Chondrocyte (in vitro differentiated cells): ENCODE results near the gene BLTP2. TPM values are rescaled to one million over a fixed set of nuclear protein-coding genes. Genes with fewer than 3 reads are reported as not detected.
A peak's percentile ranks its signal among the peaks of the same experiment; 100 is the strongest.

Experiments
- DNase-seq: peaks from one replicate; pipeline ENCODE4 v3.0.0; 2021; ENCODE audit warnings: mixed read lengths, low spot score
- H3K27ac Mint-ChIP-seq: one replicate; pipeline ENCODE4 v1.8.0; 2021; ENCODE audit warnings: mild to moderate bottlenecking, moderate library complexity, mixed read lengths; ENCODE audit not compliant: unreplicated experiment
- H3K27me3 Mint-ChIP-seq: 2 replicates; pipeline ENCODE4 v1.8.0; 2021; ENCODE audit warnings: low read depth, mixed read lengths
- H3K36me3 Mint-ChIP-seq: 2 replicates; pipeline ENCODE4 v1.8.0; 2021; ENCODE audit warnings: low read depth, mixed read lengths
- H3K4me1 Mint-ChIP-seq: 2 replicates; pipeline ENCODE4 v1.8.0; 2021; ENCODE audit warnings: low read depth, mild to moderate bottlenecking, mixed read lengths
- H3K4me3 Mint-ChIP-seq: one replicate; pipeline ENCODE4 v1.8.0; 2021; ENCODE audit warnings: mild to moderate bottlenecking, moderate library complexity, mixed read lengths; ENCODE audit not compliant: unreplicated experiment
- H3K9me3 Mint-ChIP-seq: 2 replicates; pipeline ENCODE4 v1.8.0; 2021; ENCODE audit warnings: low read depth, mixed read lengths
- total RNA-seq: library from RNA; stranded (reverse); gene quantifications from 3 replicates; pipeline ENCODE4 v1.2.1, GENCODE V29; 2021
- TF ChIP-seq, protein P1 (sequence below): fragments of 200-600 bp; sonication (generic); IDR thresholded peaks from 2 replicates; pipeline ENCODE4 v1.5.0; 2021; ENCODE audit warnings: antibody characterized with exemption, mild to moderate bottlenecking, moderate library complexity

The BLTP2 gene
- total RNA-seq, 1 donor from 2014 or later, result 112 TPM

GRCh38 chr17:28648698-28649097 lies 3.7 kb upstream of the BLTP2 start:
- H3K4me3 Mint-ChIP-seq, result no peak overlapping the region
- peaks cover 11% of the 10 kb centered on the region for H3K36me3 Mint-ChIP-seq
- no peak for DNase-seq
- H3K4me1 Mint-ChIP-seq, result peaks cover 24% of the 10 kb centered on the region
- no peak overlapping the region for H3K27ac Mint-ChIP-seq
- TF ChIP-seq, protein P1, sequence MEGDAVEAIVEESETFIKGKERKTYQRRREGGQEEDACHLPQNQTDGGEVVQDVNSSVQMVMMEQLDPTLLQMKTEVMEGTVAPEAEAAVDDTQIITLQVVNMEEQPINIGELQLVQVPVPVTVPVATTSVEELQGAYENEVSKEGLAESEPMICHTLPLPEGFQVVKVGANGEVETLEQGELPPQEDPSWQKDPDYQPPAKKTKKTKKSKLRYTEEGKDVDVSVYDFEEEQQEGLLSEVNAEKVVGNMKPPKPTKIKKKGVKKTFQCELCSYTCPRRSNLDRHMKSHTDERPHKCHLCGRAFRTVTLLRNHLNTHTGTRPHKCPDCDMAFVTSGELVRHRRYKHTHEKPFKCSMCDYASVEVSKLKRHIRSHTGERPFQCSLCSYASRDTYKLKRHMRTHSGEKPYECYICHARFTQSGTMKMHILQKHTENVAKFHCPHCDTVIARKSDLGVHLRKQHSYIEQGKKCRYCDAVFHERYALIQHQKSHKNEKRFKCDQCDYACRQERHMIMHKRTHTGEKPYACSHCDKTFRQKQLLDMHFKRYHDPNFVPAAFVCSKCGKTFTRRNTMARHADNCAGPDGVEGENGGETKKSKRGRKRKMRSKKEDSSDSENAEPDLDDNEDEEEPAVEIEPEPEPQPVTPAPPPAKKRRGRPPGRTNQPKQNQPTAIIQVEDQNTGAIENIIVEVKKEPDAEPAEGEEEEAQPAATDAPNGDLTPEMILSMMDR, result no peak
- H3K27me3 Mint-ChIP-seq, result no peaks in the 10 kb centered on the region
- no peaks in the 10 kb centered on the region for H3K9me3 Mint-ChIP-seq

- Mint-ChIP-seq H3K36me3 (peaks cover 15% of the 10 kb centered on the region), H3K27me3 (no peaks in the 10 kb centered on the region), H3K4me3 (peak overlapping the region; percentile 79), H3K4me1 (peaks cover 36% of the 10 kb centered on the region), H3K27ac (peak overlapping the region; percentile 88), H3K9me3 (no peaks in the 10 kb centered on the region)
- TF ChIP-seq, protein P1, result no peak
- no peak for DNase-seq
Measured at GRCh38 chr17:28646039-28646754, 1.2 kb upstream of the BLTP2 start.

DNA sequence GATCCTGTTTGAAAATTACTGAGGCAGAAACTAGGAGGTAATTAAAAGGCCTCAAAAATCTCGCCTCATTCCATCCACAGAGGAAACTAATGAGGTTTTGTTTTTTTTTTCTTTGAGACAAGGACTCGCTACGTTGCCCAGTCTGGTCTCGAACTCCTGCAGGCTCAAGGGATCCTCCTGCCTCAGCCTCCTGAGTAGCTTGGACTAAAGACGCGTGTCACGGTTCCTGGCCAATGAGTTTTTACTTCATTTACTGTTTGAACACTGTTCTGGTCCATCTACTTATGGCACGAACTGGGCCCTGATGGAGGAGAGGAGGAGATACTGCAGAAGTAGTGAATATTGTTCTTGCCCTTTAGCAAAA lies 600 bp upstream of the BLTP2 start:
- Mint-ChIP-seq H3K4me3 (peak overlapping the region; percentile 79), H3K36me3 (peaks cover 16% of the 10 kb centered on the region), H3K4me1 (peaks cover 36% of the 10 kb centered on the region), H3K27me3 (no peaks in the 10 kb centered on the region), H3K27ac (peak overlapping the region; percentile 88), H3K9me3 (no peaks in the 10 kb centered on the region)
- TF ChIP-seq, protein P1, result no peak
- no peak for DNase-seq

GRCh38 chr17:28643983-28644786 lies 773 bp downstream of the BLTP2 start:
- Mint-ChIP-seq H3K27ac (peak overlapping the region; percentile 90), H3K9me3 (no peaks in the 10 kb centered on the region), H3K4me3 (peak overlapping the region; percentile 79), H3K36me3 (peaks cover 22% of the 10 kb centered on the region), H3K27me3 (no peaks in the 10 kb centered on the region), H3K4me1 (peaks cover 36% of the 10 kb centered on the region)
- DNase-seq, result no peak
- TF ChIP-seq, protein P1, result peak; percentile 74

DNA sequence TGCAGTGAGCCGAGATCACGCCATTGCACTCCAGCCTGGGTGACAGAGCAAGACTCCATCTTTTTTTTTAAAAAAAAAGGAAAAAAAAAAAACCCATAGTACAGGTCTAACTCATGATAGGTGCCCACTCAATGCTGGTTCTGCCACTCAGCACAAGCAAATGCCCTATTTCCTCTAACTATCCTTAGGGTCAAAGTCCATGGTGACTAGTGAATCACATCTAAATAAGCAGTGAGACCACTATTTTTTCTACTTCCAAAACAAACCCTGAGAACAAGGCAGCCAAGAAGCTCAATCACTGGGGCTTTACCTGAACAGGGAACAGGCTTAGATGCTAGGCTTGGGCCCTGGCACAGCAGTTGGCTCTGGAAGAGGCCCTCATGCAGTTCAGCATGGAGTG lies 3.4 kb downstream of the BLTP2 start:
- Mint-ChIP-seq H3K36me3 (peaks cover 28% of the 10 kb centered on the region), H3K4me1 (peaks cover 31% of the 10 kb centered on the region), H3K4me3 (no peak overlapping the region), H3K27ac (no peak overlapping the region), H3K27me3 (no peaks in the 10 kb centered on the region), H3K9me3 (no peaks in the 10 kb centered on the region)
- TF ChIP-seq, protein P1, result no peak
- no peak for DNase-seq
